ENCODE measurements around the gene SUSD3. TPM values are rescaled to one million over a fixed set of nuclear protein-coding genes. Genes with fewer than 3 reads are reported as not detected.

The SUSD3 gene
- total RNA-seq, 2 donors from 2014 or later: 45.4 to 68.4 TPM

DNA sequence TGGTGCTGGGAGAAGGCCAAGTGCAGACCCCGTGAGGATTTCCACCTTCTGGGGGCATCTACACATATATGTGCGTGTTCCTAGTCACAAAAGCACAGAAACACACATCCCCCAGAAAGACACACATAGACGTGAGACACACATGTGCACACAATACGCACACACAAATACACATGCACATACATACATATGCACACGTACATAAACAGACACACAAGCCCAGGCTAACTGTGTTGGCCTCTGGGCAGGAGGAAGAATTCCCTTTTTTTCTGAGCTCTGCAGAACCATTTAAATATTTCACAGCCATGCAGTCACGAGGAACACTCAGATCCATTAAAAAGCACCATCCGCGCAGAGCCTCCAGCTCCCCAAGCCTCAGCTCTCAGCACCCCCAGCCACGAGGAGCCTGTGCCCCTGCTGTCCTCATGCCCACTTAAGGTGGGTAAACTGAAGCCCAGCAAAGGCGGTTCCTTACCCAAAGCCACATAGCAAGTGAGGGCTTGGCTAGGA, 70.3 kb downstream of the SUSD3 start:
- peak overlapping the region; percentile 96 for H3K4me3 Mint-ChIP-seq
- H3K27ac Mint-ChIP-seq: peak overlapping the region; percentile 63
- no peaks in the 10 kb centered on the region for H3K27me3 Mint-ChIP-seq
- H3K9me3 Mint-ChIP-seq: no peaks in the 10 kb centered on the region
- H3K36me3 Mint-ChIP-seq (ENCODE audit: low read depth): peaks cover 100% of the 10 kb centered on the region
- no peak for ATAC-seq (replicated peaks)
- H3K4me1 Mint-ChIP-seq: peaks cover 20% of the 10 kb centered on the region

DNA sequence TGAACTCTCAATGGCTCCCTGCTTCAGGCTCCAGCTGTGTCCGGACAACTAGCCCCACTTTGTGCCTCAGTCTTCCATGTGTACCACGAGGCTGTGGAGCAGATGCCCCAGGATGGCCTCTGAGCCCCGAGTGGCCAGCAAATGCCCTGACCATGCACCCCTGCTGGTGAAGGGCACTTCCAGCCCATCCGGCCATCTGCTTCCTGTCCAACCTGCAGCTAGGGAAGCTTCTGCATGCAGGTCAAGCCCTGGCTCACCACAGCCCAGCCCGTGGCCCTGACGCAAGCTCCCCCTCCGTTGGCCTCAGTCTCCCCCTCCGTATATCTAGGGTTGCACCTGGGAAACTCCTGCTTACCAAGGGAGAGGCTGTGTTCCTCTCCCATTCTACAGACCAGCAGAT, 70.8 kb downstream of the SUSD3 start:
- peak overlapping the region; percentile 96 for H3K4me3 Mint-ChIP-seq
- no peak overlapping the region for H3K27ac Mint-ChIP-seq
- no peaks in the 10 kb centered on the region for H3K9me3 Mint-ChIP-seq
- H3K27me3 Mint-ChIP-seq: no peaks in the 10 kb centered on the region
- no peak for ATAC-seq (replicated peaks)
- peaks cover 97% of the 10 kb centered on the region for H3K36me3 Mint-ChIP-seq (ENCODE audit: low read depth)
- H3K4me1 Mint-ChIP-seq: peaks cover 20% of the 10 kb centered on the region

DNA sequence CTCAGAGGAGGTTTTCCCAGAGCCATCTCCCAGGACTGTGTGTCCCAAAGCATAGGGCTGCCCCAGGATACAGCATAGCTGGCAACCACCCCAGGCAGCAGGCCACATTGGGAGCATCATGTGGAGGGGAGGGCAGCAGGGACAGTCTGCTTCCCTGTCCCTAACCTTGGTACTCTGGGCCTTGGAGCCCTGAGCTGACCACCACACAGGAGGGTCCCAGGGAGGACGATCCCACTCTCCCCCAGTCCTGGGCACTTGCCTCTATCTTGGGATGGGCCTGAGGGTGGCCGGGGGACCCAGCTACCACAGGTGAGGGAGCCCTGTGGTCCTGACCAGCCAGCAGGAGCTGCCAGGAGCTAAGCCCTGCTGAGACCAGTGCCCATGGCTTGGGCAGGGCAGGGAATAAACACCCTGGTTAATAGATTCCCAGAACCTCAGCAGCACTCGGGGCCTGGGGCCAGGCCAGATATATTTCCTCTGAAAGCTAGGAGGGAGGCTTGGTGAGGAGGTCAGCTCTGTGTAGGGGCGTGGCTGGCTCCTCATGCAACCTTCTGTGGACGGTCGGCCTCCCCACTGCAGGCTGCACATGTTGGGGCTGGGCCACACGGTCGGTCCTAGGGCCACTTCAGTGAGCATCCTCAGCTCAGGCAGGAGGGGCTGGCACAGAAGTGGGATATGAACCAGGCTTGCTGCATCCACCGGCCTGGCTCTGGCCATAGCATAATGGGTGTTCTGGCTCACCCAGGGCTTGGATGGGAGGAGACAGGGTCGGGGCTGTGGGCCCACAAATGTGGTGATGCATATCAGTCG, 71.4 kb downstream of the SUSD3 start:
- Mint-ChIP-seq H3K27ac (peak overlapping the region; percentile 93), H3K4me1 (peaks cover 26% of the 10 kb centered on the region), H3K36me3 (ENCODE audit: low read depth) (peaks cover 95% of the 10 kb centered on the region), H3K9me3 (no peaks in the 10 kb centered on the region), H3K4me3 (peak overlapping the region; percentile 96), H3K27me3 (no peaks in the 10 kb centered on the region)
- ATAC-seq (replicated peaks): no peak

- H3K27me3 Mint-ChIP-seq: no peaks in the 10 kb centered on the region
- peak overlapping the region; percentile 96 for H3K4me3 Mint-ChIP-seq
- peak overlapping the region; percentile 93 for H3K27ac Mint-ChIP-seq
- H3K36me3 Mint-ChIP-seq (ENCODE audit: low read depth): peaks cover 84% of the 10 kb centered on the region
- ATAC-seq (replicated peaks): no peak
- peaks cover 28% of the 10 kb centered on the region for H3K4me1 Mint-ChIP-seq
- no peaks in the 10 kb centered on the region for H3K9me3 Mint-ChIP-seq
These were observed 72.5 kb downstream of the SUSD3 start for GRCh38 chr9:93130861-93131481.

GRCh38 chr9:93131599-93132286, 73.2 kb downstream of the SUSD3 start:
- peaks cover 28% of the 10 kb centered on the region for H3K4me1 Mint-ChIP-seq
- peak overlapping the region; percentile 96 for H3K4me3 Mint-ChIP-seq
- ATAC-seq (replicated peaks): no peak
- H3K27ac Mint-ChIP-seq: peak overlapping the region; percentile 93
- no peaks in the 10 kb centered on the region for H3K27me3 Mint-ChIP-seq
- no peaks in the 10 kb centered on the region for H3K9me3 Mint-ChIP-seq
- peaks cover 77% of the 10 kb centered on the region for H3K36me3 Mint-ChIP-seq (ENCODE audit: low read depth)

GRCh38 chr9:93132287-93132927, 73.9 kb downstream of the SUSD3 start:
- Mint-ChIP-seq H3K4me1 (peaks cover 28% of the 10 kb centered on the region), H3K4me3 (peak overlapping the region; percentile 96), H3K9me3 (no peaks in the 10 kb centered on the region), H3K27ac (peak overlapping the region; percentile 93), H3K27me3 (no peaks in the 10 kb centered on the region), H3K36me3 (ENCODE audit: low read depth) (peaks cover 70% of the 10 kb centered on the region)
- no peak for ATAC-seq (replicated peaks)

GRCh38 chr9:93132946-93133680, 74.6 kb downstream of the SUSD3 start:
- Mint-ChIP-seq H3K9me3 (no peaks in the 10 kb centered on the region), H3K27me3 (no peaks in the 10 kb centered on the region), H3K4me1 (peaks cover 34% of the 10 kb centered on the region), H3K27ac (peak overlapping the region; percentile 93), H3K36me3 (ENCODE audit: low read depth) (peaks cover 63% of the 10 kb centered on the region), H3K4me3 (peak overlapping the region; percentile 96)
- ATAC-seq (replicated peaks): peak; percentile 59

- peaks cover 35% of the 10 kb centered on the region for H3K4me1 Mint-ChIP-seq
- ATAC-seq (replicated peaks): no peak
- peak overlapping the region; percentile 93 for H3K27ac Mint-ChIP-seq
- H3K36me3 Mint-ChIP-seq (ENCODE audit: low read depth): peaks cover 58% of the 10 kb centered on the region
- no peaks in the 10 kb centered on the region for H3K27me3 Mint-ChIP-seq
- H3K9me3 Mint-ChIP-seq: no peaks in the 10 kb centered on the region
- peak overlapping the region; percentile 96 for H3K4me3 Mint-ChIP-seq
These were observed 75.1 kb downstream of the SUSD3 start for GRCh38 chr9:93133681-93134014.

DNA sequence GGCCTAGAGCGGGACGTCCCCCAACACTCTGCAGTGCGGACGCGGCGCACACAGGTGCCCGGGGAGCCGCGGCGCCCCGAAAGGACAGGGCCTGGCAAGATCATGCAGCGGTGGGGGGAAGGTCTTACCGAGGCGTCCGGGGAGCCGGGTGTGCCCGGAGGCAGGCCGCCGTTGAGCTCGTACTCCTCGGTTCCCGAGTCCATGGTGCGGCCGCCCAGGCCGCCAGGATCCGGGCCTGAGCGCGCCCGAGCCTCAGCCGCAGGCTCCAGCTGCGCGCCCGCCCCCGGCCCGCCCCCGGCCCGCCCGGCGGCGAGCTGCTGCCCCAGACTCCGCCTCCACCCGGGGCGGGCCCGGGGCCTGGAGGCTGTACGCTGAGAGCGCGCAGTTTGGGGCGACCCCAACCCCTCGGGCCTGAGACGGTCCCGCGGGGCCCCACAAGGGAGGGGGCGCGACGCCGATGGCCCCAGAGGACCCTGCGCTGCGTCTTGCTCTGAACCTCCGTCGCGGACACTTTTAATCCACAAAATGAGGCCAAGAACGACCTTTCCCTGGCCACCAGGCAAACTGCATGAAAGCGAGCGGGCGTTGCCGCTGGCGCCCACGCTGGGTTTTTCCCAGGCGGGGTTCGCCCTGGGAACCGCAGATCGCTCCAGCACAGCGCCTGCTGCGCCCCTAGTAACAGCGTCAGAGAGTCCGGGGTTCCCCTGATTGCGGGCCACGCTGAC, 75.7 kb downstream of the SUSD3 start, which contains the start of gene NINJ1:
Gene NINJ1, minus strand, starts transcription at position 237 of the 725 bp plus-strand sequence. Its CDS starts 34 bp downstream, at position 203.
- H3K27ac Mint-ChIP-seq: peak within 1 kb of the TSS; percentile 94
- H3K27me3 Mint-ChIP-seq: no peaks in the 10 kb centered on the region
- H3K4me3 Mint-ChIP-seq: peak within 1 kb of the TSS; percentile 96
- no peaks in the 10 kb centered on the region for H3K9me3 Mint-ChIP-seq
- ATAC-seq (replicated peaks): peak; percentile 85
- H3K36me3 Mint-ChIP-seq (ENCODE audit: low read depth): peaks cover 52% of the 10 kb centered on the region
- H3K4me1 Mint-ChIP-seq: peaks cover 32% of the 10 kb centered on the region

Other genes starting within 250 kb of the SUSD3 start
- gene ZNF484, start 180.7 kb upstream of the SUSD3 start, total RNA-seq: 10 to 100 TPM in 1 of 2 donors, 1 to 10 TPM in 1; 9.9 to 17.0 TPM
- 10 to 100 TPM; 70.6 to 80.2 TPM for gene FGD3, start 111.2 kb upstream of the SUSD3 start, total RNA-seq
- gene CARD19, start 37.5 kb downstream of the SUSD3 start, total RNA-seq: 10 to 100 TPM; 83.6 to 87.3 TPM
- gene NINJ1, start 75.5 kb downstream of the SUSD3 start, total RNA-seq: 100 to 1,000 TPM in 1 of 2 donors, 10 to 100 TPM in 1; 56.0 to 197 TPM
- under 1 TPM; 0.39 to 0.93 TPM for gene WNK2, start 125.4 kb downstream of the SUSD3 start, total RNA-seq